ENCODE data around the gene ROR2.

ROR2 gene

GRCh38 chr9:91820126-91820750, 129.8 kb downstream of the ROR2 start:
- no peak for DNase-seq (ENCODE audit: low read depth in 3 of 3, low spot score in 1 of 3)

DNA sequence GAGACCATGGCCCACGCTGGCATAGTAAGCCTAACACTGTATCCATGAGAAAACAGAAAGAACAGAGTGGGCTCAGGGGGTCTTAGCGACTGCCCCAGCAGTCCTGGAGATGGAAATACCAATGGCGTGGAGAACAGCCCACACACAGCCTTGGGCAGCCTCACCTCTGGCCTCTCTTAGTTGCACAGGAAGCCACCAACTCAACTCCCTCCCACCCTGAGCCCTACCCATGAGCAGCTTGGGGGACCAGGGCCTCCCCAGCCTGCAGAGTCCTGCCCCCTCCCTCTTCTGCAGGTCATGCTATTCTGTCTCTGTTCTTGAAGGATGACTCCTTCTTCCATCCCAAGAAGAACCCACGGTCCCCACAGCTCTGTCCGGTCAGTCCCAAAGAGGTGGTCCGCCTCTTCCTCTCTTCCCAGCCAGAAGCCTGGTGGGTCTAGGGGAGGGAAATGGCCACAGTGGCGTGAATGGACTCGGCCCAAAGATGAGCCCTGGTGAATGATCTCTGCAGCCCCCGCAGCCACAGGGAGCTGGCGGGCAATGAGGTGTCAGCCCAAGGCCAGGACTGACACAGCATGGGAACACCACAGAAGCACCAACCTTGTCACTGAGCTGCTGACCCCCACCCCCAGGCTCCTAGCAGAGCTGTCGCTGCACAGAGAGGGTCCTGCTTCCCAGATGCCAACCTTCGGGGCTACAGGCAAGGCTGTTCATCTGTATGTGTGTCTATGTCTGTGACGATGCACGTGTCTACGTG, 131.2 kb downstream of the ROR2 start:
- DNase-seq (ENCODE audit: low read depth in 3 of 3, low spot score in 1 of 3) = no peak

DNA sequence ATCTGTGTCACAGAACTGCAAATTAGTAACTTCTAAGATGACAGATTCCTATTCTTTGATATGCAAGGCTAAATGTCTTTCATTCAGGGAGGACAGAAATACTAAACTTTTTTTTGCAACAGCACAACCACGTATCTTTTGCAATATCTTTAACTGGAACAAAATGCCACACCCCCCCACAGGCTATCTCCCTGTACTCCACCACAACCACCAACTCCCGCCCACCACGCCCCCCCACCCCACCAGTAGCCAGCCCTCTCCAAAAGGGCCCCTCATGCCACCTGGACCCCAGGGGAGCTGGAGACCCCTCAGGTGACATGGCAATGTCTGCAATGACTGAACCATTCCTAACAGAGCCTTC, 131.8 kb downstream of the ROR2 start:
- DNase-seq (ENCODE audit: low read depth in 3 of 3, low spot score in 1 of 3) = no peak

DNA sequence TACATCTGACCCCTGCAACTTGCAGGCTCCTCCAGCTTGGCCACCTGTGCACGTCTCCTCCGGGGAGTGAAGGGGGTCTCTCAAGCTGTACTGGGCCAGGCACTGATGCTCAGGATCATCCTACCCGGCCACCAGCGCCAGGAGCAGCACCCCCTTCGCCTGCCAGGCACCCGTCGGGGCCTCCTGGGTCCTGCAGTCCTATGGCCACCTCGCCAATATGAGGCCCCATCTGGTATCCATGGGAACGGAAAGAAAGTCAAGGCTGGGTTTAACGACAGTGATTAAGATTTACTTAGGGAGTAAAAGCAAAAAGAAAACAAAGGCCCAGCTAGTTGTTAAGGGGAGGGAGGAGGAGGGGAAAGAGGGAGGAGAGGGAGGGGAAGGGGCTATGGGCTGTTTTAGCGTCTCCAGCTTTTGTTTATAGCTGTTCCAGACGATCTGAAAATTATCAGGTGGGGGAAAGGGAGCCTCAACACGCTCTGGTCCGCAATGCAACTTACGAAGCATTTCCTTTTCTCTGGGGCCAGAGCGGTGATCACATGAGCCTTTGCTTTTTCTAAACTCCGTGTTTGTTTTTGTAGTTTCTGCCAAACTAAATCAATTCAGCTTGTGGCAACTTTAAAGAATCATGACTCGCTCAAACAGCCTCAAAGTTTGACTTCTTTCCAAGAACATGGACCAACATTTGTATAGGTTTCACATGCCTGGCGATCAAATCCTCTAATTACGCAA, 132.4 kb downstream of the ROR2 start:
- no peak for DNase-seq (ENCODE audit: low read depth in 3 of 3, low spot score in 1 of 3)

- DNase-seq (ENCODE audit: low read depth in 3 of 3, low spot score in 1 of 3) = no peak
Observed at GRCh38 chr9:91817106-91817492, 132.9 kb downstream of the ROR2 start.

DNA sequence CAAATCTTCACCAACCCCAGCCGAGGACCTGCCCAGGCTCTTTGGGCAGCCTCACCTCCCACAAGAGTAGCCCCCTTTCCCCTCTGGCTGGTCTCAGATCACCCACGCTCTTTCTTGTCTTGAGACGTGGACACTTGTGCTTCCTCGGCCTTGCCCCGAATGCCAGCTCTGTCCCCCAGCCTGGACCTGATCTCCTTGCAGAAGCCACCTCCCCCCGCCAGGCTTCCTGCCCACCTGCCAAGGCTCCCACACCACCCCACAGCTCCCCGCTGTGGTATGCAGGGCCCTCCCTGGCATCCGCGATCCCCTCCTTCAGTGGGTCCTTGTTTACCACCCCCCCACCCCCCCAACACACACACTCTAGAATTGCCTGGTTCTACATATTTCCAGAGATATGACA, 133.7 kb downstream of the ROR2 start:
- no peak for DNase-seq (ENCODE audit: low read depth in 3 of 3, low spot score in 1 of 3)

- DNase-seq (ENCODE audit: low read depth in 3 of 3, low spot score in 1 of 3) = no peak
Observed at GRCh38 chr9:91815896-91816295, 134.1 kb downstream of the ROR2 start.

DNA sequence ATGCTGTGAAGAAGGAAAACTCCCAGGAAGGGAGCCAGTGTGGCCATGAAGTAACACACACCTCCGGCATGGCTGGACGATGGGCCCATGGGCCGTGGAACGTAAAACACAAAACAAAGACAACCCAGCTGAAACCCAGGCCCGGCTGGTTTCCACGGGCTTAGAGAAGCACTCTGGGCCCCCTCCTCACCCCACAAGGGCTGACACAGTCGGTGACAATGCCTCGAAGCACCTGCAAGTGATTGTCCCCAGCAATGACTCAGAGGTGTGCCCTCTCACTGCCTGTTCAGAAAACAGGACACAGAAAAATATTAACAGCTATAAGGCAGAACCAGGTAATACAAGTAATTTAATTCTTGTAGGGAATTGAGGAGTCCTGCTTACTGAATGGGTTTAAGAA, 135.3 kb downstream of the ROR2 start:
- no peak for DNase-seq (ENCODE audit: low read depth in 3 of 3, low spot score in 1 of 3)

DNA sequence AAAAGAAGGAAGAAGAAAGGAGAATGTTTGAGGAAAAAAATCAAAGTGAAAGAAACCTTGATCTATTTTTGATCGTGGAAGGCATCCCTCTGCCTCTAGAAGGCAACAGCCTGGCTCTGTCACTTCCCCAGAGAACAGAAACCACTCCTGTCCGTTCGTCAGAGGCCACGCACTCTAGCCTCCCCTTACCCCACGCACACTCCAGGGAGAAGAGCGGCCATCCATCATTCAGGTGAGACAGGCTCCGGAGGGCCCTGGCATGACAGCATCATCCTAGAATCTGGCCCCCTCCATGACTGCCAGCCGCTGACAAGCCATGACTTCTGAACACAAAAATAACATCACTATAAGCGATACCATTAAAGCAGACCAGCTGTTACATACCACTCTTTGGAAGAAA, 135.8 kb downstream of the ROR2 start:
- no peak for DNase-seq (ENCODE audit: low read depth in 3 of 3, low spot score in 1 of 3)

GRCh38 chr9:91813176-91813795, 136.7 kb downstream of the ROR2 start:
- no peak for DNase-seq (ENCODE audit: low read depth in 3 of 3, low spot score in 1 of 3)

DNA sequence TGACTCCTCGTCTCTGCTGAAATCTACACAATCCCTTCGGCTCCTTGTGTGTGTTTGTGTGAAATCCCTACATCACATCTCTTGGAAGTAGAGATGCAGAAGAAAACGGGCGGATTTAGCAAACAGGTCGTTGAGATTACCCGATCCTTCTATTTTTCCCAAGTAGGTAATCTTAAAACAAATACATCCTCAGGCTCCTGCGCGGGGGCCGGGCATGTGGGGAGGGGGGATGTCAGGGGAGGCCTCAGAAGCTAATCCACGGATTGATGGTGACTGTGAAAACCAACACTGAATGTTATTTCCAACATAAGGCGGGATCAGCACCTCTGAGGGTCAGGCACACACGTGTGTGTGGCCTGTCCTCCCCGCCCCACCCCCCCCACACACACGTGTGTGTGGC, 137.8 kb downstream of the ROR2 start:
- DNase-seq (ENCODE audit: low read depth in 3 of 3, low spot score in 1 of 3) = no peak

GRCh38 chr9:91811024-91811909, 138.8 kb downstream of the ROR2 start:
- no peak for DNase-seq (ENCODE audit: low read depth in 3 of 3, low spot score in 1 of 3)

GRCh38 chr9:91810286-91810905, 139.6 kb downstream of the ROR2 start:
- DNase-seq (ENCODE audit: low read depth in 3 of 3, low spot score in 1 of 3) = no peak

DNA sequence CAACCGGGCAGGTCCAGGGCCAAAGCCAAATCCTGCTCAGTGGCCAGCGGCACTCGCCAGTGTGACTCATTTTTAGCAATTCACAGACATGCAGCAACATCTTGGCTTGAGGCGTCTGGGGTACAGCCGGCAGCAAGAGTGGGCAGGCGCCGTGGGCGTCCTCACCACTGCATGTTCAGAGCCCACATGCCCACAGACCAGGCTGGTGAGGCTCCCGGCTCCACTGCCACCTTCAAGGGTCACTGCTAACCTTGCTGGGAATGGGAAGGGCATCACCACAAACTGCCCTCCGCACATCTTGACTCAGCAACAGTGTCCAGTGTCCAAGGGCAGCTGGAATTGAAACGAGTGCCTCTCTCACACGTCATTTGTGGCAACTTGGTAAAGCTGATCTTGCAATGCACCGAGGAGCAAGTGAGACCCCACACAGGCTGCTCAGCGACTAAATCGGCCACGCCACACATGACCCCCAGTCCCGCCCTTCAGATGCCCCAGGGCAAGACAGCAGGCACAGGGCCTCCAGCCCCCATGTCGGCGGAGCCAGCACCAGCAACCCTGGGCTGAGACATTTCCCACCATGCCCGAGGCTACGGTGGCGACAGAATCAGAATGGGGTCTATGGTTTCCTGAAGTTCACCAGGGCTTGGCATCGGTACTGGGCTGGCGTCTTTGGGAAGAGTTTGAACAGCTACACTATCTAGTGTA, 140.3 kb downstream of the ROR2 start:
- DNase-seq (ENCODE audit: low read depth in 3 of 3, low spot score in 1 of 3) = no peak

GRCh38 chr9:91807643-91808246, 142.3 kb downstream of the ROR2 start:
- DNase-seq (ENCODE audit: low read depth in 3 of 3, low spot score in 1 of 3) = no peak

DNA sequence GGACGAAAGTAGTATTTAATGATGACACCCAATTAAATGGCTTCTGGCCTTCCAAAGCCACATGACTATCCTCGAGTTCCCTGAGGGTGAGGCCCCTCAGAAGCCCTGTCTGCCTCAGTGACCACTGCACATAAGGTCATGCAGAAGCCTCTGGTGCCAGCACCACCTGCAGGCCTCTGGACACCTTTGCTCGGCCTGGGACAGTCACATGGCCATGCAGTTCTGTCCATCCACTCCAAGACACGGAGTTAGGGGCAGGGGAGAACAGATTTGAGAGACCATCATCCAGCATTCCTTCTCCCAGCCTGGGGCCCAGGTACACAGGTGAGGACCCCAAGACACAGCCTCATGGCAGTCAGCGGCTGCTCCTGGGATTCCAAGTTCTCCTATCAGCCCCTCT, 145.0 kb downstream of the ROR2 start:
- no peak for DNase-seq (ENCODE audit: low read depth in 3 of 3, low spot score in 1 of 3)

DNA sequence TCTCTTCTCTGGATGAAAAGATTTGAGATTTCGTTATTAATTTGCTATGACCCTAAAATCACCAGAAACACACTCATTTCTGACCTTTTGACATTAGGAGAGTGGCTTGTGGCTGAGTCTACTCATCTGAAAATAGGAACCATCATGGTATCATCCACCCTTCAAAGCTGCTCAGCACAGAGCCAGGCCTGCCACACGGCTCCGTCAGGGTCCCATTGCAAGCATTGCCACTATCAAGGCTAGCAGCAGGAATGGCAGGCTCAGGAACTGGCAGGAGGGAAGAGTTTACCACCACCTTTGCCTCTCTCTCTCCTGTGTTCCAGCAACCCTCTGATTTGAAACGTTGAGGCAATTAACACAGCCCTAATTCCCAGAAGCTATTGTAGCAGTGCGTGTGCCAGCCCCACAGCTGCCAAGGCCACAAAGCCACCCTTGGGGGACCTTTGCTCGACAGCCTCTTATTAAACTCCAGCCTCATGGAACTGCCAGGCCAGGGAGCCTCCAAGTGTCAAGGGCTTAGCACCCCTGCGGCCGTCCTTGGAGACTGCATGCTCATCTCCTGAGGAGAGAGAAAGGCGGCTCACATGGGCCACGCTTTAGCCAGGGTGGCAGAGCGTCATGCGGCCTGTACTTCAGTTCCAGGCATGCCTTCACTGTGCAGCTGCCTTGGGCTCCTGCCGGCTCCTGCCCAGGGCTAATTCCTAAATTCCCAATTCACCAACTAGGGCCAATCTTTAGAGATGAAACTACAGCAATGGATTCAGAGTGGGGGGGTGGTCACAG, 145.9 kb downstream of the ROR2 start:
- no peak for DNase-seq (ENCODE audit: low read depth in 3 of 3, low spot score in 1 of 3)

DNA sequence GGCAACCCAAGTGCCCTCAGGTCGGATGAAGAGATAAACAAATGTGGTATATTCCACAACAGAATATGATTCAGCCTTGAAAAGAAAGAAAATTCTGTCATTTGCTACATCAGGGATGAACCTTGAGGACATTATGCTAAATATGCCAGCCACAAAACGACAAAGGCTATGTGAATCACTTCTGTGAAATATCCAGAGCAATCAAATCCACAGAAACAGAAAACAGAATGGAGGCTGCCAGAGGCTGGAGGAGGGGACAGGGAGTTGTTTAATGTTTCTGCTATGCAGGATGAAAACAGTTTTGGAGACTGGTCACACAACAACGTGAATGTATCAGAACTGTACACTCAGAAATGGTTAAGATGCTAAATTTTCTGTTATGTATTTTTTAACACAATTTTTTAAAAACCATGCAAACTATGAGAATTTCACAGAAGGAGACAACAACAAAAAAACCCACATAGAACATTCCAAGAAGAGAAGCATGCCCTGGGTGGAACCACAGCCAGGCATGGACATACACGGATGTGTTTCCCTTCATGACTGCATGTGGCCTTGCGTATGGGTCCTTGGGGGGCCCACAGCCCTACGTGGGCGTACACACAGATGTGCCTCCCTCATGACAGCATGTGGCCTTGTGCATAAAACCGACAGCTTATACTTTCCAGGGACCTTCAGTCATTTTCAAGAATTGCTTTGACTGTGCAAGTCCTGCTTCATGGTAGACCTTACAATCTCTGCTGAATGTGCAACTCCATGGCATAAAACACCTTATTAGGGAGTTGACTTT, 146.7 kb downstream of the ROR2 start:
- DNase-seq (ENCODE audit: low read depth in 3 of 3, low spot score in 1 of 3) = no peak

All from stimulated activated CD4-positive, alpha-beta T cell treated with anti-CD3 and anti-CD28 coated beads, TNF-alpha, amount 100 ng/mL, for 1 hour (primary cell).